Natural killer cell (primary cell): ENCODE results near the gene CPAMD8. TPM values are rescaled to one million over a fixed set of nuclear protein-coding genes. Genes with fewer than 3 reads are reported as not detected.

Experiments
- ATAC-seq, 3 donors: fragments of 150-1000 bp in 2 of 3; fragments of 200-7000 bp in 1 of 3; cut with Tn5 transposase; 1 replicate in 1 of 3; 2 replicates in 2 of 3; pipeline ENCODE4 v1.10.0; 2021; ENCODE audit warnings: mild to moderate bottlenecking in 2 of 3, moderate library complexity in 2 of 3
- DNase-seq, 2 donors: peaks; one replicate each; pipeline versions ENCODE4 v3.0.0 to v3.0.0-alpha.2; 2013 to 2021; ENCODE audit warnings: mixed read lengths in 1 of 2
- H3K27ac ChIP-seq: one replicate; pipeline ENCODE4 v1.5.1; 2013; ENCODE audit warnings: mild to moderate bottlenecking, low read length
- H3K27me3 ChIP-seq: one replicate; pipeline ENCODE4 v1.6.1; 2013; ENCODE audit warnings: low read length; ENCODE audit not compliant: control insufficient read depth, insufficient read depth
- H3K36me3 ChIP-seq: one replicate; pipeline ENCODE4 v1.6.1; 2013; ENCODE audit warnings: low read length; ENCODE audit not compliant: control insufficient read depth, insufficient read depth
- H3K4me1 ChIP-seq: one replicate; pipeline ENCODE4 v1.6.1; 2013; ENCODE audit warnings: low read length; ENCODE audit not compliant: control insufficient read depth, insufficient read depth
- H3K4me3 ChIP-seq: one replicate; pipeline ENCODE4 v1.5.1; 2013; ENCODE audit warnings: low read length
- H3K9me3 ChIP-seq: one replicate; pipeline ENCODE4 v1.6.1; 2013; ENCODE audit warnings: low read length; ENCODE audit not compliant: control insufficient read depth, insufficient read depth
- H3K27ac Mint-ChIP-seq, 2 donors: one replicate each; pipeline ENCODE4 v1.8.0; 2022; ENCODE audit warnings: mild to moderate bottlenecking in 2 of 2, mixed read lengths in 2 of 2, moderate library complexity in 1 of 2
- H3K27me3 Mint-ChIP-seq, 2 donors: one replicate each; pipeline ENCODE4 v1.8.0; 2022; ENCODE audit warnings: low read depth in 2 of 2, mixed read lengths in 2 of 2
- H3K36me3 Mint-ChIP-seq: one replicate; pipeline ENCODE4 v1.8.0; 2022; ENCODE audit warnings: mixed read lengths
- H3K4me1 Mint-ChIP-seq, 2 donors: one replicate each; pipeline ENCODE4 v1.8.0; 2022; ENCODE audit warnings: mixed read lengths in 2 of 2
- H3K4me3 Mint-ChIP-seq: one replicate; pipeline ENCODE4 v1.8.0; 2022; ENCODE audit warnings: mild to moderate bottlenecking, moderate library complexity, mixed read lengths
- H3K9me3 Mint-ChIP-seq, 2 donors: one replicate each; pipeline ENCODE4 v1.8.0; 2022; ENCODE audit warnings: mixed read lengths in 2 of 2
- CTCF ChIP-seq: fragments of 200-600 bp; IDR thresholded peaks from one replicate; pipeline ENCODE4 v1.8.0; 2022; ENCODE audit warnings: antibody characterized with exemption
- WGBS: methylation state at CpG from one replicate; pipeline ENCODE4 v1.1.7; 2013; ENCODE audit warnings: missing lambda C conversion rate; ENCODE audit not compliant: insufficient coverage; 5-methylcytosine and 5-hydroxymethylcytosine counted together
- intact Hi-C: fragments of 100-400 bp; cut with micrococcal nuclease; formaldehyde crosslinking; loops from one replicate; pipeline ENCODE4 v1.14.2; 2022
- total RNA-seq, 4 donors: library from RNA; stranded (reverse); fragments of 120-200 nt in 1 of 4; gene quantifications; one replicate each; pipeline versions ENCODE4 v1.2.3 to v1.2.4, GENCODE V29; 2013 to 2022

Gene CPAMD8
- total RNA-seq, 3 donors from 2014 or later (not counting 1 experiment from before 2014, with no cell fraction given), result 3.6 to 4.9 (median 4.7) TPM

DNA sequence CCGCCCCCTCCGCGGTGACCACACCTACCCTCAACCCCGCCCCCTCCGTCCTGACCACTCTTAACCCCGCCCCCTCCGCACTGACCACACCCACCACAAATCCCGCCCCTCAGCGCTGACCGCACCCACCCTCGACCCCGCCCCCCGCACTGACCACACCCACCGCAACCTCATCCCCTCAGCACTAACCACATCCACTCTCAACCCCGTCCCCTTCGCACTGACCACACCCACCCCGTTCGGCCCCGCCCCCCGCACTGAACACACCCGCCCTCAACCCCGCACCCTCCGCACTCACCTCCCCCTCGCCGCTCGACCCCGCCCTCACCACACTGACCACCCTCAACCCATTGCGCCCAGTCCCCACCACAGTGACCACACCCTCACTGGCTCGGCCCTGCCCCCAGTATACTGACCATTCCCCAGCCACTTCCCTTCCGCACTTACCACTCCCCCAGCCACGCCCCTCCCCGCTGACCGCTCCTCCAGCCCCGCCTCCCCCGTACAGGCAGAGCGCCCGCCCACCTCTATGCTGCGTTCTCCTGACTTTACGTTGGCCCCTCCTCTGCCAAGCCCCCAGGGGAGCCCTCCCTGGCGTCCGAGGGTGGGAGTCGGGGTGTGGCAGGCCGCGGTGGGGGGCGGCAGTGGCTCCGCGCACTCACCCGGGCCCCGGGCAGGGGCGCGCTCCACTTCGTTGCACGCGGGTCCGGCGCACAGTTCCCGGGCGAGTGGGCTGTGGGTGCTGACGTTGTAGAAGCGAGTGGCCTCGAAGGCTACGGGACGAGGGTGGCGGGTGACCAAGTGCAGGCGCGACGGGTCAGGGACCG lies 129.4 kb downstream of the CPAMD8 start:
- DNase-seq (peak; percentile 76), ATAC-seq (peak; percentile 63 to 84 (median 73))
- Histone ChIP-seq H3K27ac (peak overlapping the region; percentile 38), H3K4me3 (peak overlapping the region; percentile 48), H3K27me3 (no peaks in the 10 kb centered on the region), H3K4me1 (peaks cover 63% of the 10 kb centered on the region), H3K9me3 (no peaks in the 10 kb centered on the region), H3K36me3 (no peaks in the 10 kb centered on the region)
- peak overlapping the region; percentile 88 for H3K4me3 Mint-ChIP-seq
- no peaks in the 10 kb centered on the region for H3K9me3 Mint-ChIP-seq
- TF ChIP-seq CTCF, result no peak
- peak overlapping the region; percentile 78 to 84 for H3K27ac Mint-ChIP-seq
- WGBS, result 1% methylated on average over 58 of the region's 68 CpGs
- peaks cover 27 to 40% of the 10 kb centered on the region in 2 donors for H3K4me1 Mint-ChIP-seq
- H3K27me3 Mint-ChIP-seq, result no peaks in the 10 kb centered on the region
- no peaks in the 10 kb centered on the region for H3K36me3 Mint-ChIP-seq
- intact Hi-C loops, result no loop called here

DNA sequence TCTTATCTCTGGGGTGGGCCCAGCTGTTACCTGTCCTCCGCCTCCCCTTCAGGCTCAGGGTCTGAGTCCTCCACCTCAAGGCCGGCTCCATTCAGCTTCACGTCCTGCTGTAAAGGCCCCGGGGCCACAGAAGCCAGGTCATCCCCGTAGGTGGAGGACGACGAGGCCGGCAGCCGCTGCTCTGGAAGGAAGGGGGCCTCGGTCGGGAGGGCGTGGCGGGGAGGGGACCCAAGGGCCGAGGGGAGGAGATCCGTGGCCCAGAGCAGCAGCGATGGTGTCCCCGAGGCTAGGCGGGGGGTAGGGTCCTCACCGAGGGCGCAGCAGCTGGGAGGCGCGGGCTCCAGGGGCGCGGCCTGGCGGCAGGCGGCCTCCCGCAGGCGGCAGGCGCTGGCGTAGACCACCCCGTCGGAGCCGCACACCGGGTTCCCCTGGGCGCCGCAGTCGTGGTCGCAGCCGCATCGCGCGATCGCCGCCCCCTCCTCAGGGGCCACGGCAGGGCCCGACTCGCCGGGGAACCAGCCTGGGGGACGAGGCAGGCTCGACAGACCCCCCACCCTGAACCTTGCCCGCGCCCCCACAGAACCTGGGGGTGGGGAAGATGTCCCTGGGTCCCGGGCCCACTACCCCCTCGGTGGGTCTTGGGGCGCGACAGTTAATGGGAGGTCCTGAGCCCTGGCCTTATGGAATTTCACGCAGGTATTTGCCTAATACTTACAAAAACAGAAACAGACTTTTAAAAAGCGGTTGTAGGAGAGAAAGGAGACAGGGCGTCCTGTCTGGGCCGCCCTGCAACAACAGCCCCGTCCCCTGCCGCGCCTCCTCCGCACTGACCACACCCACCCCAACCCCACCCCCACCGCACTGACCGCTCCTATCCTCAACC lies 130.2 kb downstream of the CPAMD8 start:
- no peaks in the 10 kb centered on the region for H3K36me3 ChIP-seq
- H3K27me3 Mint-ChIP-seq, result no peaks in the 10 kb centered on the region
- H3K9me3 Mint-ChIP-seq, result no peaks in the 10 kb centered on the region
- H3K27ac ChIP-seq, result peak overlapping the region; percentile 53
- no peaks in the 10 kb centered on the region for H3K27me3 ChIP-seq
- H3K27ac Mint-ChIP-seq, result peak overlapping the region; percentile 78 to 84
- peak overlapping the region; percentile 88 for H3K4me3 Mint-ChIP-seq
- peaks cover 63% of the 10 kb centered on the region for H3K4me1 ChIP-seq
- TF ChIP-seq CTCF, result no peak
- intact Hi-C loops, result no loop called here
- peak overlapping the region; percentile 51 for H3K4me3 ChIP-seq
- no peaks in the 10 kb centered on the region for H3K36me3 Mint-ChIP-seq
- DNase-seq (peak; percentile 23 to 47), ATAC-seq (peak in 2 of 3 donors; percentile 1 to 18)
- peaks cover 27 to 42% of the 10 kb centered on the region in 2 donors for H3K4me1 Mint-ChIP-seq
- no peaks in the 10 kb centered on the region for H3K9me3 ChIP-seq
- 8% methylated on average over 60 of the region's 66 CpGs for WGBS

GRCh38 chr19:16895467-16896145 lies 131.0 kb downstream of the CPAMD8 start:
- Histone ChIP-seq H3K27ac (no peak overlapping the region), H3K9me3 (no peaks in the 10 kb centered on the region), H3K36me3 (no peaks in the 10 kb centered on the region), H3K4me3 (no peak overlapping the region), H3K27me3 (no peaks in the 10 kb centered on the region), H3K4me1 (peaks cover 63% of the 10 kb centered on the region)
- Mint-ChIP-seq H3K36me3 (no peaks in the 10 kb centered on the region), H3K27ac (peak overlapping the region; percentile 42 to 44), H3K9me3 (no peaks in the 10 kb centered on the region), H3K27me3 (no peaks in the 10 kb centered on the region), H3K4me1 (peaks cover 27 to 46% of the 10 kb centered on the region in 2 donors), H3K4me3 (peak overlapping the region; percentile 69)
- WGBS, result 74% methylated on average over 17 of the region's 30 CpGs
- DNase-seq, result no peak
- no peak for TF ChIP-seq CTCF
- intact Hi-C loops, result no loop called here
- ATAC-seq, result peak in 1 of 3 donors; percentile 3
